Activated CD8-positive, alpha-beta memory T cell treated with anti-CD3 and anti-CD28 coated beads, Interleukin-2, amount 50 U/mL, for 48 hours (primary cell): ENCODE results near the gene C20orf144.

Experiments used
- DNase-seq: peaks from one replicate; pipeline ENCODE4 v3.0.0-alpha.2; 2020

The C20orf144 gene

DNA sequence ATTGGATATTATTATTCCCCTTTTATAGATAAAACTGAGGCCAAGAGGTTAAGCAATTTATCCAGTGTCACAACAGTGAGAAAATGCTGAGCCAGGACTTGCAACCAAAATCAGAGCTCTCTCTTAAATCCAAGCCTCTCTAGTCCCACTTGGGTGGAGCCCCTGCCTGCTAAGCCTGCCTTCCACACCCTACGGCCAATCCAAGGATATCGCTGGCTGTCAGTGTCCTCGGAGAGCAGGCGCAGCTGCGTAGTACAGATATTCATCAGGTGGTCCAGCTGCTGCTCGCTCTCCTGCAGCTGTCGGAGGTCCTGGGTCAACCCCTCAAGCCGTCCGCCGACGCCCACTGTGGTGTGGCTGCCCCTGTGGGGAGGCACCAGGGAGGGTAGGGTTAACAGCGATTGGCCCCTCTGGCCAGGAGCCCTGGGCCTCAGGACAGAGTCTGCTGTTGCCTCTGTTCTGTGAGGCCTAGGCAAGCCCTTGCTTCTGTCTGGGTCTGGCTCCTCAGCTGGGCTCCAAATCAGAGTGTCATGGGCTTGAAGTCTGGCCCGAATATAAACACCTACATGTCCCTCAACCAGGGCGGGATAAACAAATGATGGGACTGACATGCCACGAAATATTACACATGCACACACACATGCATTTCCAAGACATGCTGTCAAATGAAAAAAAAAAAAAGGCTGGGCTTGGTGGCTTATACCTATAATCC is 16.0 kb downstream of the C20orf144 start:
- no peak for DNase-seq

DNA sequence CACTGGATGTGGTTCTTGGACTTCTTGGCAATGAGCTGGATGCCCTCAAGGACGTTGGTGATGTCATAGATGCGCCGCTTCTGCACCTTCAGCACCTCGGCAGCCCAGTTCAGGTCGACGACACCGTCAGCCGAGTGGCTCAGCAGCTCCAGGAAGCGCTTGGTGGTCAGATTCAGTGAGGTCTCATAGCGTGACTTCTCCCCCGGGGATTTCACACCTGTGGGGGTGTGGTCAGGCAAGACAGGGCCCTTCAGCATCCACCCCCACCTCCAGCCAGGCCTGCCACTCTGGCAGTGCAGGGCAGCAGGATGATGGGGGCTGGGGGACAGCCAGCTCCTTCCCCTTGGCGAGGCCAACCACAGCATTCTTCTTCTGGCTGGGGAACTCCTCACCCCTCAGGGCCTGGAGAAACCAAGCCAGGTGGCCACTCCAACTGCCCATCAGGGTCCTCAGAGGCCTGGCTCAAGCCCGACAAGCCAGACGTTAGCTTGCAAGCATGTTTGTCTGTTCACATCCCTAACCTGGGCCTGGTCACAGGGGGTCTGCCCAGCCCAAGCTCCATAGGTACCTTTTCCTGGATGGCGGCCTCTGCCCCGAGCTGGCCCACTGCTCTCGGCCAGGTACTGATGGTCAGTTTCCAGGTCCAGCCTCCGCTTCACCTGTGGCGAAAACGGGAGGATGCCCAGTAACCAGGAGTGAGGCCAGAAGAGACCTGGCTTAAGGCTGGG is 17.8 kb downstream of the C20orf144 start:
- DNase-seq, result peak; percentile 69

DNA sequence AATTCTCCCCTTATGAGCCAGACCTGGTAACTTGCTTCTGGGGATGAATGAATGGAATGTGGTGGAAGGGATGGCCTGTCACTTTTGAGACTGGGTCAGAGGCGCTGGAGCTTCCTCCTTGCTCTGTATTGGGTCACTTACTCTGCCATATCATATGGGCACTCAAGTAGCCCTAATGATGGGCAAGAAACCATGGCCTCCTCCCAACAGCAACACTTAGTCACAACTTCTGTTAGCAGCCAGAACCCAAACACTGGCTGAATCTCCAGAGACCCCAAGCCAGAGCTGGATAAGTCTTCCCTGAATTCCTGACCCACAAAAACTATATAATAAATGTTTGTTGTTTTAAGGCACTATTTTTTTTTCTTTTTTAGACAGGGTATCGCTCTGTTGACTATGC is 18.6 kb downstream of the C20orf144 start:
- no peak for DNase-seq

GRCh38 chr20:33681288-33681687 is 19.2 kb downstream of the C20orf144 start:
- DNase-seq, result no peak

- no peak for DNase-seq
Measured at GRCh38 chr20:33681728-33682353, 19.7 kb downstream of the C20orf144 start.

GRCh38 chr20:33684533-33685327 is 22.6 kb downstream of the C20orf144 start:
- no peak for DNase-seq

GRCh38 chr20:33685328-33686099 is 23.4 kb downstream of the C20orf144 start:
- peak; percentile 85 for DNase-seq

DNA sequence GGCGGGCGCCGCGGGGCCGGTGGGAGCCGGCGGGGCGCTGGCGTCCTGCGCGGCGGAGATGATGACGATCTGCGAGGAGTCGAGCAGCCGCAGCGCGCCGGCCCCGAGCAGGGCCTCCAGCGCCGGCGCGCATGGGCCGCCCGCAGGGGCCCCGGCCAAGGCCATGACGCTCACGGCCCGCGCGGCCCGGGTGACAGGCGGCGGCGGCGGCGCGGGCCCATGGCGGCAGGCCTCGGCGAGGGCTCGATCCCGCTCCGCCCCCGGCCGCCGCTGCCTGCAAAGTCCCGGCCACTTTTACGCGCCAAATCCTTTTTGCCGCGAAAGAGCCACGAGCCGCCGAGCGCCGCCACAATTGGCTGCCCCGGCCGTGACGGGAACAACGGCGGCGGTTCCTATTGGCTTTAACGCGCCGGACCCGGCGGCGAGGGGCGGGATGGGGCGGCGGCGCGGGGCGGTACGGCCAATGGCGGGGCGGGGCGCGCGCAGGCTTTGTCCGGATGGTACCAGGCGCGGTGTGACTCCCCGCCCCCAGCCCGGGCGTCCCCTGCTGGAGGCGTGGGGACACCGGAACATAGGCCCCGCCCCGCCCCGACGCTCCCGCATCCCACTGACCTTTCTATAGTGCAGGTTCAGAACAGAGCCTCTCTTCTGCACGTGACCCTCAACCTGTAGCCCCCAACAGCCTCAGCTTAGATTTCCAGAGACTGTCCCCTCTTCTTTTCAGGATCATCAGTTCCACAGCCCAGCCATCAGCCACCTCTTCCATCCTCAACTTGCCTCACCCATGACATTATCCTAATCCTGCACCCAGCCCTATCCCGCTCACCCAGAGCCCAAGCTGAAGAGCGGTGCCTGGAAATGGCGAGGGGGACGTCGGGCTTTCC is 24.2 kb downstream of the C20orf144 start, which contains the start of gene E2F1:
E2F1 (minus strand) TSS at position 286 of the 884 bp plus-strand sequence; CDS start at position 165, 121 bp downstream.
- DNase-seq, result peak; percentile 98

DNA sequence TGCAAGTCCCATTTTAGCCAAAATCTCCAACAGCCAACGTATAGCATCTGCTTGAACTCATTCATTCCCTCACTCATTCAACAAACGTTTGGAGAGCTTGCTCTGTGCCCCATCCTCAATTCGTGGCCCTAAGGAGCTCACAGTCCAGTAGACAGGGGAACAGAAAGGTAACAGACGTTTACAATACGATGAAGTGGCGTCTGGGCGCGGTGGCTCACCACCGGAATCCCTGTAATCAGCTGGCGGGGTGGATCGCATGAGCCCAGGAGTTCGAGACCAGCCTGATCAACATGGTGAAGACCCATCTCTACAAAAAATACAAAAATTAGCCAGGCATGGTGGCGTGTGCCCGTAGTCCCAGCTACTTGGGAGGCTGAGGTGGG is 24.8 kb downstream of the C20orf144 start:
- no peak for DNase-seq

DNA sequence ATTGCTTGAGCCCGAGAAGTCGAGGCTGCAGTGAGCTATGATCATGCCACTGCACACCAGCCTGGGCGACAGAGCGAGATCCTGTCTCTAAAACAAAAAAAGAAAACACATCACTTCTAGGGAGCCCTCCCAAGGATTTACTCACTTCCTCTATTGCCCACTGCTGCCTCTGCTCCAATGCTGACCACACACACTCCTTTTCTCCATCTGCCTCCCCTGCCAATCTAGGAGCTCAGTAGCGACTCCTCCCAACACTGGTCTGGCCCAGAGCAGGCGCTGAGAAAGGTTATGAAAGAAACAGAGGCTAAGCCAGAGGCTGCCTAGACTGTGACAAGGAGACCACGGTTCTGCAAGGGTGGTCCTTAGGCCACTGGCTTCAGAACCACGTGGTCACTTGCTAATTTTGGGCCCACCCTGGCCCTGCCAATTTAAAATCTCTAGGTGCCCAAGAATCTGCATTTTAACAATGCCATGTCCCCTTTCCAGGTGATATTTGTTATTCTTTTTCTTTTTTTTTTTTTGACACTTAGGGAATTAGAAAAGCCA is 25.3 kb downstream of the C20orf144 start:
- DNase-seq, result no peak

GRCh38 chr20:33687993-33688937 is 26.1 kb downstream of the C20orf144 start:
- DNase-seq, result no peak

DNA sequence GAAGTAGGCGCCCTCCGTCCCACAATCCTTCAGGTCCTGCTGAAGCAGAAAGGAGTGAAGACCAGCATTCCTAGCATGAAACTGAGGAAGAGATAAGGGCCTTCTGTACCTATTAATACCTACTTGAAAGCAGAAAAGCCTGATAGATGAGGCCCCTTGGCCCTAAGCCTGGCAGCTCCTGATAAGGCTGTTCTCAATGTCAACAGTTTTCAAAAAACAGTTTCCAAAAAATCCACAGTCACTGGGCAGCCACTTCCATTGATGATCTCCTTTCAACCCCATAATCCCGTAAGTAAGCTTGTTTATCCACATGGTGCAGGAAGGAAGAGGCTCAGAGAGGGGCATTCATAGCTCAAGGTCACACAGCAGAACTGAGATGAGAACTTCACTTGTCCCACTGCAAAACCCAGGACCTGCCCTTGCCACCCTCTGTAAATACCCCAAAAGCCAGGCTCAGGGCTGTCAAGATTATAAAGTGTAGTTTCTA is 26.9 kb downstream of the C20orf144 start:
- no peak for DNase-seq

DNA sequence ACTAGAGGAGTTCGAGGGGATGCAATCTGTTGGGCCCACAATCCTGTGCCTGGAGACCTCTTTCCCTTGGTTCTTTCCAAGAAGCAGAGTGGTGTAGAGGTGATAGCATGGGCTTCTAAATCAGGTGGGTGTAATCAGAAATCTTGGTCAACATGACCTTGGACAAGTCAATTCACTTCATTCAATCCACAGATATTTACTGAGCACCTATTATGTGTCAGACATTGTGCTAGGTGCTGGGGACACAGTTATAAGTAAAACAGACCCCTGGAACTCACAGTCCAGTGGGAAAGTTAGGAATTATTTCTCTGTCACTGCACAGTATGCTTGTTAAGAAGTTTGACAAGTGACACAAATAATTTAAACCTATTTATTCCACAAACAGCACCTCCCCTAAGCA is 27.4 kb downstream of the C20orf144 start:
- DNase-seq, result no peak

DNA sequence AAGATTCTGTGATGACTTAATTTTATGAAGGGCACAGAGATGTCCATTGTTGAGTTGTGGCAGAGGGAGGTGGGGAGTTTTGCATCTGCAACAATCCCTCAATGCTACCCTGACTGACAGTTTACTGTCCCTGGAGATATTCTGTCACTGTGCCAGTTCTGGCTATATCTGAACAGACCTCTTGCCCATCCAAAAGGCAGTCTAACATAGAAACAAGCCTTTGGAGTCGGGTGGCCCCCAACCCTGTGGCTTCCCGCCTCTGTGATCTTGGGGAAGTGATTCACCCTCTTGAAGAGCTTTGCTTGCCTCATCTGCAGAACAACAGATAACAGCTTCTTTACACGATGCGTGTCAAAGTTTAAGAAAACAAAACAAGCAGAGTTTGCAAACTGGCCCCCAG is 27.8 kb downstream of the C20orf144 start:
- DNase-seq, result peak; percentile 78

- no peak for DNase-seq
Measured at GRCh38 chr20:33693289-33693688, 31.2 kb downstream of the C20orf144 start.

- DNase-seq, result no peak
Measured at GRCh38 chr20:33693741-33694638, 31.9 kb downstream of the C20orf144 start.

DNA sequence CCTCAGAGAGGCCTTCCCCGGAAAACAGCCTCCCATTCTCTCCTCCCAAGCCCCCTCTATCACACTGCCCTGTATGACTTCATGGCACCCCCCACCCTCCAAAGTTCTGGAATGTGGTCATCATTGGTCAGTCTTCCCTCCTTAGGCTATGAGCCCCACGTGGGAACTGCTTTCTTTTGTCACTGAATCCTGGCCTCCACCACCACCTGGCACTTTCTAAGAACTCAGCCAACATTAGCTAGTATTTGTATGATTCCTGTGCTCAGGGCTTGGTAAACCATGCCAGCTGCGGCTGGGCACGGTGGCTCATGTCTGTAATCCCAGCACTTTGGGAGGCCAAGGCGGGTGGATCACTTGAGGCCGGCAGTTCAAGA is 32.5 kb downstream of the C20orf144 start:
- DNase-seq, result no peak

DNA sequence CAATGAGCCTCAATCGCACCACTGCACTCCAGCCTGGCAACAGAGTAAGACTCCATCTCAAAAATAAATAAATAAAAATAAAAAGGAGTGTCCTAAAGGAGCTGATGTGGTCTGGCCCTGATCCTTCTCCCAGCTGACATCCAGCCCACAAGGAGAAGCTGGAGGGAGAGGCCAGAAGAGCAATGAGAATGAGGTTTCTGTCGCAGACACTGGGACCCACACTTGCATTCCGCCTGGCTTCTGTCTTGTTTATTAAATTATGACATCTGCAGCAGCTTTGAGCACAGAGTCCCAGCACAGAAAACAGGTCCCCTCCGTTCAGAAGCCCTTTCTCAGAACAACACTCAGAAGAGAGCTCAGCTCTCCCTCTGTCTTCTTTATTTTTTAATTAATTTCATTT is 34.3 kb downstream of the C20orf144 start:
- no peak for DNase-seq

- DNase-seq, result no peak
Measured at GRCh38 chr20:33697129-33697528, 35.0 kb downstream of the C20orf144 start.
